AG04449 (cell line): ENCODE data around the gene PIK3C3.

Experiments
- CTCF ChIA-PET: fragments of 350-600 bp; formaldehyde crosslinking; extraction: SDS; loops from one replicate; lab custom pipeline; 2021; ENCODE audit warnings: antibody characterized with exemption; lab: Yijun Ruan, JAX
- POLR2A ChIA-PET: fragments of 400-600, 350-600 bp; formaldehyde crosslinking; extraction: SDS; loops from one replicate; lab custom pipeline; 2020; ENCODE audit warnings: antibody characterized with exemption, inconsistent platforms; lab: Yijun Ruan, JAX
- DNase-seq: peaks from one replicate; pipeline ENCODE4 v3.0.0-alpha.2; 2010; ENCODE audit warnings: low read depth, low spot score
- H3K4me3 ChIP-seq: 2 replicates; pipeline ENCODE4 v1.5.1; 2011; ENCODE audit warnings: low read depth, mild to moderate bottlenecking, control low read depth, low read length
- CTCF ChIP-seq: IDR thresholded peaks from one replicate; pipeline ENCODE4 v1.5.1; 2011; ENCODE audit warnings: mild to moderate bottlenecking, moderate library complexity, low read length, control low read depth, inconsistent platforms; ENCODE audit not compliant: insufficient read depth; ENCODE audit errors: missing control alignments

The PIK3C3 gene

GRCh38 chr18:41972067-41972925 lies 17.3 kb downstream of the PIK3C3 start:
- DNase-seq = no peak

DNA sequence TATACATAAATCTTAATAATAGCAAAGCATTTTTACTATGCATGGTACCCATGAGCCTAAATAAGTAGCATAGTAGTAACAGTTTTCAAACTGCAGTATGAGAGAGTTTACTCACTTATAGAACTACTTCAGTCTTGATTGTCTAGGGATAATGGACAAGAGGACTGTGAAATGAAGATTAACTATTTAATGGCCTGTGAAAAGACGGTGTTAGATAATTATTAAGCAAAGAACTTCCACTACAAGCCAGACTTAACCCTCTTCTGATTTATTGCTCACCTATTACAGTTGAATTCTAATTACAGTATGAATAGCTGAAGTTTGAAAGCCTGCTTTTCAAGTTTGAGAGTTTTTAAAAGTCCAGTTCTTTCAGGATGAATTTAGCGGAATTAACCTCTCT lies 18.9 kb downstream of the PIK3C3 start:
- no peak overlapping the region for H3K4me3 ChIP-seq
- DNase-seq = no peak
- CTCF ChIA-PET = interaction anchor here (3.0 kb wide), 1 partner anchor 54 kb away, joined by 12 read pairs; no protein-coding TSS in a partner anchor
- POLR2A ChIA-PET = no interaction called here
- no peak for TF ChIP-seq CTCF

More at GRCh38 chr18:41972067-41972925, 17.3 kb downstream of the PIK3C3 start:
- ChIA-PET CTCF (interaction anchor here (1.0 kb wide), 3 partner anchors 12 to 58 kb away, joined by 3 to 6 read pairs (median 3); no protein-coding TSS in a partner anchor), POLR2A (no interaction called here)
- no peak overlapping the region for H3K4me3 ChIP-seq
- TF ChIP-seq CTCF = no peak

GRCh38 chr18:41974796-41975201 lies 19.8 kb downstream of the PIK3C3 start:
- DNase-seq = no peak
- H3K4me3 ChIP-seq = no peak overlapping the region
- POLR2A ChIA-PET = interaction anchor here (0.6 kb wide), 1 partner anchor 38 kb away, joined by 3 read pairs; no protein-coding TSS in a partner anchor
- TF ChIP-seq CTCF = no peak
- CTCF ChIA-PET = interaction anchor here (3.0 kb wide), 1 partner anchor 53 kb away, joined by 12 read pairs; no protein-coding TSS in a partner anchor

DNA sequence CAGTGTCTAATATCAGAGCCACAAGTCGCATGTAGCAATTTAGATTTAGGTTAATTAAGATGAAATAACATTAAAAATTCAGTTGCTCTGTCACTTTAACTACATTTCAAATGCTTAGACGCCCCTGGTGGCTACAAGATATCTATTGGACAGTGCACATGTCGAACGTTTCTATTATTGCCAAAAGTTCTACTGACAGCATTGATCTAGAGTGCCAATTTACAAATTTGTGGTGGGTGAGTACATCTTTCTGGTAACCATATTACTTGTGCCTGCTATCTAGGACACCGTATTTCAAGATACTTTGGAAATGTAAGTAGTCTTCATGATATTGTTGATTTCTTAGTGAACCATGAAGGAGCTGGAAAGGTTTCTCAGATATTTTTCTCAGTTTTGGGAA lies 20.2 kb downstream of the PIK3C3 start:
- TF ChIP-seq CTCF = no peak
- POLR2A ChIA-PET = interaction anchor here (0.6 kb wide), 1 partner anchor 38 kb away, joined by 3 read pairs; no protein-coding TSS in a partner anchor
- no peak for DNase-seq
- H3K4me3 ChIP-seq = no peak overlapping the region
- CTCF ChIA-PET = interaction anchor here (3.0 kb wide), 1 partner anchor 53 kb away, joined by 12 read pairs; no protein-coding TSS in a partner anchor

GRCh38 chr18:41977233-41977632 lies 22.2 kb downstream of the PIK3C3 start:
- ChIA-PET POLR2A (no interaction called here), CTCF (interaction anchor here (3.0 kb wide), 1 partner anchor 51 kb away, joined by 12 read pairs; no protein-coding TSS in a partner anchor)
- no peak for TF ChIP-seq CTCF
- DNase-seq = no peak
- H3K4me3 ChIP-seq = no peak overlapping the region
